Natural killer cell (primary cell): Measurements from ENCODE around the gene TUBGCP6. TPM values are rescaled to one million over a fixed set of nuclear protein-coding genes. Genes with fewer than 3 reads are reported as not detected.

ENCODE experiments used
- ATAC-seq, 3 donors: fragments of 150-1000 bp in 2 of 3; fragments of 200-7000 bp in 1 of 3; cut with Tn5 transposase; 1 replicate in 1 of 3; 2 replicates in 2 of 3; pipeline ENCODE4 v1.10.0; 2021; ENCODE audit warnings: mild to moderate bottlenecking in 2 of 3, moderate library complexity in 2 of 3
- DNase-seq, 2 donors: peaks; one replicate each; pipeline versions ENCODE4 v3.0.0 to v3.0.0-alpha.2; 2013 to 2021; ENCODE audit warnings: mixed read lengths in 1 of 2
- H3K27ac ChIP-seq: one replicate; pipeline ENCODE4 v1.5.1; 2013; ENCODE audit warnings: mild to moderate bottlenecking, low read length
- H3K27me3 ChIP-seq: one replicate; pipeline ENCODE4 v1.6.1; 2013; ENCODE audit warnings: low read length; ENCODE audit not compliant: control insufficient read depth, insufficient read depth
- H3K36me3 ChIP-seq: one replicate; pipeline ENCODE4 v1.6.1; 2013; ENCODE audit warnings: low read length; ENCODE audit not compliant: control insufficient read depth, insufficient read depth
- H3K4me1 ChIP-seq: one replicate; pipeline ENCODE4 v1.6.1; 2013; ENCODE audit warnings: low read length; ENCODE audit not compliant: control insufficient read depth, insufficient read depth
- H3K4me3 ChIP-seq: one replicate; pipeline ENCODE4 v1.5.1; 2013; ENCODE audit warnings: low read length
- H3K9me3 ChIP-seq: one replicate; pipeline ENCODE4 v1.6.1; 2013; ENCODE audit warnings: low read length; ENCODE audit not compliant: control insufficient read depth, insufficient read depth
- H3K27ac Mint-ChIP-seq, 2 donors: one replicate each; pipeline ENCODE4 v1.8.0; 2022; ENCODE audit warnings: mild to moderate bottlenecking in 2 of 2, mixed read lengths in 2 of 2, moderate library complexity in 1 of 2
- H3K27me3 Mint-ChIP-seq, 2 donors: one replicate each; pipeline ENCODE4 v1.8.0; 2022; ENCODE audit warnings: low read depth in 2 of 2, mixed read lengths in 2 of 2
- H3K36me3 Mint-ChIP-seq: one replicate; pipeline ENCODE4 v1.8.0; 2022; ENCODE audit warnings: mixed read lengths
- H3K4me1 Mint-ChIP-seq, 2 donors: one replicate each; pipeline ENCODE4 v1.8.0; 2022; ENCODE audit warnings: mixed read lengths in 2 of 2
- H3K4me3 Mint-ChIP-seq: one replicate; pipeline ENCODE4 v1.8.0; 2022; ENCODE audit warnings: mild to moderate bottlenecking, moderate library complexity, mixed read lengths
- H3K9me3 Mint-ChIP-seq, 2 donors: one replicate each; pipeline ENCODE4 v1.8.0; 2022; ENCODE audit warnings: mixed read lengths in 2 of 2
- WGBS: methylation state at CpG from one replicate; pipeline ENCODE4 v1.1.7; 2013; ENCODE audit warnings: missing lambda C conversion rate; ENCODE audit not compliant: insufficient coverage; 5-methylcytosine and 5-hydroxymethylcytosine counted together
- intact Hi-C: fragments of 100-400 bp; cut with micrococcal nuclease; formaldehyde crosslinking; loops from one replicate; pipeline ENCODE4 v1.14.2; 2022
- total RNA-seq, 4 donors: library from RNA; stranded (reverse); fragments of 120-200 nt in 1 of 4; gene quantifications; one replicate each; pipeline versions ENCODE4 v1.2.3 to v1.2.4, GENCODE V29; 2013 to 2022
- TF ChIP-seq, protein P1 (sequence below): fragments of 200-600 bp; IDR thresholded peaks from one replicate; pipeline ENCODE4 v1.8.0; 2022; ENCODE audit warnings: antibody characterized with exemption

Gene TUBGCP6
- total RNA-seq, 3 donors from 2014 or later (not counting 1 experiment from before 2014, with no cell fraction given) = 105 to 126 (median 118) TPM

DNA sequence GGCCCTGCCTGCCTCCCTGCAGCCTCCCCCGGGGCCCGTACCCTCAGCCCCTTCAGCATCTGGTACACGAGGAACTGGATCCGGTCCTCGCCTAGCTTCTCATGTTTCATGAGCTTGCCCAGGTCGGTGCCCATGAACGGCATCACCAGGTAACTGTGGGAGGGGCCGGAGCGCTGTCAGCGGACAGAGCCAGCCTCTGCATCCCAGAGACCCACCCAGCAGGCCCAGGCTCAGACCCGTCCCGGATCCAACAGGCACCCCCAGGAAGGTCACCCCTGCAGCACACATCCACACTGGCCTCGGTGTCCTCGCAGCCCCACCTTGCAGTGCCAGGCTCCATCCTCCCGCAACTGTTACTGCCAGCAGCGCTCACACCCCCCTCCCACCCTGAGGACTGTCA, 12.2 kb upstream of the TUBGCP6 start:
- peaks cover 0 to 6% of the 10 kb centered on the region in 2 donors for H3K4me1 Mint-ChIP-seq
- H3K4me3 Mint-ChIP-seq = no peak overlapping the region
- no peak overlapping the region for H3K27ac Mint-ChIP-seq
- Histone ChIP-seq H3K4me1 (peaks cover 11% of the 10 kb centered on the region), H3K4me3 (no peak overlapping the region), H3K36me3 (no peaks in the 10 kb centered on the region), H3K27me3 (peaks cover 5% of the 10 kb centered on the region), H3K27ac (no peak overlapping the region), H3K9me3 (no peaks in the 10 kb centered on the region)
- DNase-seq = no peak
- TF ChIP-seq, protein P1, sequence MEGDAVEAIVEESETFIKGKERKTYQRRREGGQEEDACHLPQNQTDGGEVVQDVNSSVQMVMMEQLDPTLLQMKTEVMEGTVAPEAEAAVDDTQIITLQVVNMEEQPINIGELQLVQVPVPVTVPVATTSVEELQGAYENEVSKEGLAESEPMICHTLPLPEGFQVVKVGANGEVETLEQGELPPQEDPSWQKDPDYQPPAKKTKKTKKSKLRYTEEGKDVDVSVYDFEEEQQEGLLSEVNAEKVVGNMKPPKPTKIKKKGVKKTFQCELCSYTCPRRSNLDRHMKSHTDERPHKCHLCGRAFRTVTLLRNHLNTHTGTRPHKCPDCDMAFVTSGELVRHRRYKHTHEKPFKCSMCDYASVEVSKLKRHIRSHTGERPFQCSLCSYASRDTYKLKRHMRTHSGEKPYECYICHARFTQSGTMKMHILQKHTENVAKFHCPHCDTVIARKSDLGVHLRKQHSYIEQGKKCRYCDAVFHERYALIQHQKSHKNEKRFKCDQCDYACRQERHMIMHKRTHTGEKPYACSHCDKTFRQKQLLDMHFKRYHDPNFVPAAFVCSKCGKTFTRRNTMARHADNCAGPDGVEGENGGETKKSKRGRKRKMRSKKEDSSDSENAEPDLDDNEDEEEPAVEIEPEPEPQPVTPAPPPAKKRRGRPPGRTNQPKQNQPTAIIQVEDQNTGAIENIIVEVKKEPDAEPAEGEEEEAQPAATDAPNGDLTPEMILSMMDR = no peak
- no peaks in the 10 kb centered on the region for H3K36me3 Mint-ChIP-seq
- WGBS = 95% methylated on average over 16 of the region's 16 CpGs
- intact Hi-C loops = no loop called here
- H3K27me3 Mint-ChIP-seq = peaks cover 0 to 7% of the 10 kb centered on the region in 2 donors
- no peaks in the 10 kb centered on the region for H3K9me3 Mint-ChIP-seq
- no peak for ATAC-seq

DNA sequence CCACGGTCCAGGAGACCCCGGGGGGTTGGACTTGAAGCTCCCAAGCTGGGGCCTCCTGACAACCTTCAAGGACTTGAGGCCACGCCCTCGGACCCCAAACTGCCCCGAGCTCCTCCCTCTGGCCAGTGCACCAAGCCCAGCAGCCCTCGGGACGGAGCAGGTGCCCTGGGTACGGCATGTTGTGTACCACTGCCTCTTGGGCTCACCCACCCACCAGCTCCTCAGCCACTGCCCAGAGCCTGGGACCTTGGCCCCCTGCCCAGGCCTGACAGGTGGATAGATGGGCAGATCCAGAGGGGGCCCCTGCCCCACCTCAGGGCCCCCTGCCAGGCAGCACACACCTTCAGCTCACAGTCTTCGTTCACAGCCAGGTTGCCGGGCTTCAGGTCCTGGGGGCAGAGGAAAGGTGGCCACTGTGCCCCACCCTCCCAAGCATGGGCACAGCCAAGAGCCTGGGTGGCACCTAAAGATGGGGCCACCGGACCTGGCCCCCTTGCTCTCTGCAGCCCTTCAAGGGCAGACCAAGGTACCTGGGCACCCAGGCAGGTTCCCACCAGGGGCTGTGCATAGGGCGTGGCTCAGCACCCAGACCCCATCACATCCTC, 11.5 kb upstream of the TUBGCP6 start:
- Mint-ChIP-seq H3K4me1 (peaks cover 0 to 9% of the 10 kb centered on the region in 2 donors), H3K27ac (no peak overlapping the region), H3K36me3 (no peaks in the 10 kb centered on the region), H3K9me3 (no peaks in the 10 kb centered on the region), H3K27me3 (peaks cover 0 to 6% of the 10 kb centered on the region in 2 donors), H3K4me3 (no peak overlapping the region)
- peaks cover 14% of the 10 kb centered on the region for H3K4me1 ChIP-seq
- WGBS = 92% methylated on average over 12 of the region's 12 CpGs
- intact Hi-C loops = no loop called here
- ATAC-seq (no peak), DNase-seq (no peak)
- H3K4me3 ChIP-seq = no peak overlapping the region
- peaks cover 4% of the 10 kb centered on the region for H3K27me3 ChIP-seq
- H3K9me3 ChIP-seq = no peaks in the 10 kb centered on the region
- no peaks in the 10 kb centered on the region for H3K36me3 ChIP-seq
- TF ChIP-seq, protein P1 = no peak
- no peak overlapping the region for H3K27ac ChIP-seq

DNA sequence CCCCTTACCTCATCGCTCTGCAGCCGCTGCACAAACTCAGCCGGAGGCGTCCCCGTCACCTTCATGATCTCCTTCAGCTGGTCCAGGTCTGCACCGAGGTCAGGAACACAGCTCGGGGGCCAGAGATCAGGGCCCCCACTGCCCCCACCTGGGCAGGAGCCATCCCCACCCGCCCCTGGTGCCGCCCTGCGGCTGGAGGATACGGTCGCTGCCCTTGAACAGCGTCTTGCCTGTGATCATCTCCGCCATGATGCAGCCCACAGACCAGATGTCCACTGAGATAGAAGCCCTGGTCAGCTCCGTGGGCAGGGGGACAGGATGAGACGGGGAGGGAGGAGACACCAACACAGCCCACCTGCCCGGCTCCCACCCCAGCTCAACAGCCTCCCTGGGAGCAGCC, 10.8 kb upstream of the TUBGCP6 start:
- WGBS = 89% methylated on average over 17 of the region's 17 CpGs
- no peak overlapping the region for H3K4me3 ChIP-seq
- DNase-seq = no peak
- ATAC-seq = no peak
- H3K27ac Mint-ChIP-seq = no peak overlapping the region
- H3K9me3 Mint-ChIP-seq = no peaks in the 10 kb centered on the region
- H3K27ac ChIP-seq = no peak overlapping the region
- H3K36me3 Mint-ChIP-seq = no peaks in the 10 kb centered on the region
- peaks cover 0 to 9% of the 10 kb centered on the region in 2 donors for H3K4me1 Mint-ChIP-seq
- intact Hi-C loops = no loop called here
- no peaks in the 10 kb centered on the region for H3K9me3 ChIP-seq
- H3K36me3 ChIP-seq = no peaks in the 10 kb centered on the region
- H3K4me3 Mint-ChIP-seq = no peak overlapping the region
- TF ChIP-seq, protein P1 = no peak
- peaks cover 1% of the 10 kb centered on the region for H3K27me3 ChIP-seq
- peaks cover 0 to 6% of the 10 kb centered on the region in 2 donors for H3K27me3 Mint-ChIP-seq
- peaks cover 13% of the 10 kb centered on the region for H3K4me1 ChIP-seq

DNA sequence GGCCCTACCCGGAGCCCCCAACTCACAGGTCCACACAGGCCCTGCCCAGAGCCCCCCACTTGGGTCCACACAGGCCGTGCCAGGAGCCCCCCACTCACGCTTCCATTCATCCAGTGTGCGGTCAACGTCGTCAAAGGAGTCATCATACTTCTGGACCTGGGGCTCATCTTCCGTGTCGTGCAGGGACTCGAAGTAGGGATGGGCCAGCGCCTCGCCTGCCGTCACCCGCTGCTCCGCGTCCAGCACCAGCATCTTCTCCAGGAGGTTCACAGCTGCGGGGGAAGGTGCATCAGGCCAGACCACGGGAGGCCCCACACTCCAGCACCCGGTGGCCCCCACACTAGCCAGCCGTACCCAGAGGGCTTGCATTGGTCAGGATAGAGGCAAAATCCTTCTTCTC, 10.3 kb upstream of the TUBGCP6 start:
- Histone ChIP-seq H3K9me3 (no peaks in the 10 kb centered on the region), H3K4me3 (no peak overlapping the region), H3K36me3 (no peaks in the 10 kb centered on the region), H3K4me1 (peaks cover 17% of the 10 kb centered on the region), H3K27ac (no peak overlapping the region), H3K27me3 (no peaks in the 10 kb centered on the region)
- H3K36me3 Mint-ChIP-seq = no peaks in the 10 kb centered on the region
- no peak overlapping the region for H3K27ac Mint-ChIP-seq
- WGBS = 90% methylated on average over 19 of the region's 19 CpGs
- intact Hi-C loops = no loop called here
- TF ChIP-seq, protein P1 = no peak
- no peak for DNase-seq
- H3K27me3 Mint-ChIP-seq = peaks cover 0 to 6% of the 10 kb centered on the region in 2 donors
- H3K4me3 Mint-ChIP-seq = no peak overlapping the region
- ATAC-seq = no peak
- peaks cover 0 to 12% of the 10 kb centered on the region in 2 donors for H3K4me1 Mint-ChIP-seq
- no peaks in the 10 kb centered on the region for H3K9me3 Mint-ChIP-seq
